NT2/D1 (cell line): ENCODE results near the gene APBA2.

ENCODE experiments used
- DNase-seq: peaks from one replicate; pipeline ENCODE4 v3.0.0-alpha.2; 2011; ENCODE audit warnings: low read depth, low spot score
- H3K27me3 ChIP-seq: 2 replicates; pipeline ENCODE4 v1.6.0; 2011; ENCODE audit warnings: mild to moderate bottlenecking; ENCODE audit not compliant: insufficient read length, insufficient read depth
- H3K36me3 ChIP-seq: 2 replicates; pipeline ENCODE4 v1.6.1; 2011; ENCODE audit warnings: mild to moderate bottlenecking, low read length, mixed read lengths; ENCODE audit not compliant: insufficient read depth, insufficient read length
- H3K4me1 ChIP-seq: 2 replicates; pipeline ENCODE4 v1.5.1; 2011; ENCODE audit not compliant: insufficient read depth, insufficient read length
- H3K4me3 ChIP-seq: 2 replicates; pipeline ENCODE4 v1.5.1; 2011; ENCODE audit warnings: low read depth; ENCODE audit not compliant: insufficient read length
- H3K9ac ChIP-seq: 2 replicates; pipeline ENCODE4 v1.6.0; 2011; ENCODE audit warnings: low read depth; ENCODE audit not compliant: insufficient read length
- H3K9me3 ChIP-seq: 2 replicates; pipeline ENCODE4 v1.5.1; 2011; ENCODE audit warnings: mild to moderate bottlenecking, low read length; ENCODE audit not compliant: insufficient read depth
- SUZ12 ChIP-seq: IDR thresholded peaks from 2 replicates; pipeline ENCODE4 v1.6.1; 2011; ENCODE audit not compliant: insufficient read length, insufficient read depth; ENCODE audit errors: extremely low read depth
- YY1 ChIP-seq: IDR thresholded peaks from 2 replicates; pipeline ENCODE4 v1.6.1; 2011; ENCODE audit not compliant: insufficient read length, insufficient read depth
- ZNF274 ChIP-seq: IDR thresholded peaks from 2 replicates; pipeline ENCODE4 v1.6.1; 2011; ENCODE audit warnings: mild to moderate bottlenecking, low read depth, low read length

APBA2 gene

GRCh38 chr15:28876131-28876844 lies 9.5 kb upstream of the APBA2 start:
- DNase-seq = peak; percentile 76
- Histone ChIP-seq H3K4me1 (peaks cover 11% of the 10 kb centered on the region), H3K9me3 (no peaks in the 10 kb centered on the region; the same call in 1 of the 2 replicates), H3K4me3 (peak overlapping the region; percentile 18), H3K27me3 (no peaks in the 10 kb centered on the region), H3K36me3 (no peaks in the 10 kb centered on the region), H3K9ac (no peak overlapping the region)
- TF ChIP-seq SUZ12 (no peak), YY1 (no peak), ZNF274 (no peak)

- TF ChIP-seq ZNF274 (no peak), YY1 (no peak), SUZ12 (no peak)
- Histone ChIP-seq H3K36me3 (no peaks in the 10 kb centered on the region), H3K9ac (no peak overlapping the region), H3K27me3 (no peaks in the 10 kb centered on the region), H3K4me3 (no peak overlapping the region), H3K9me3 (no peaks in the 10 kb centered on the region; the same call in 1 of the 2 replicates), H3K4me1 (peaks cover 11% of the 10 kb centered on the region)
- no peak for DNase-seq
Observed at GRCh38 chr15:28876845-28877185, 9.0 kb upstream of the APBA2 start.

GRCh38 chr15:28878209-28878608 lies 7.6 kb upstream of the APBA2 start:
- Histone ChIP-seq H3K9me3 (no peaks in the 10 kb centered on the region), H3K27me3 (no peaks in the 10 kb centered on the region), H3K36me3 (no peaks in the 10 kb centered on the region), H3K9ac (no peak overlapping the region), H3K4me1 (peaks cover 11% of the 10 kb centered on the region), H3K4me3 (no peak overlapping the region)
- no peak for DNase-seq
- TF ChIP-seq YY1 (no peak), ZNF274 (no peak), SUZ12 (no peak)

- Histone ChIP-seq H3K36me3 (no peaks in the 10 kb centered on the region), H3K4me1 (peaks cover 13% of the 10 kb centered on the region), H3K27me3 (peaks cover 5% of the 10 kb centered on the region), H3K4me3 (no peak overlapping the region), H3K9ac (no peak overlapping the region), H3K9me3 (no peaks in the 10 kb centered on the region)
- TF ChIP-seq ZNF274 = no peak
- no peak for TF ChIP-seq YY1
- TF ChIP-seq SUZ12 = no peak
- no peak for DNase-seq
Observed at GRCh38 chr15:28879551-28879950, 6.2 kb upstream of the APBA2 start.

- DNase-seq = no peak
- Histone ChIP-seq H3K9ac (no peak overlapping the region), H3K36me3 (no peaks in the 10 kb centered on the region), H3K9me3 (no peaks in the 10 kb centered on the region), H3K4me1 (peaks cover 18% of the 10 kb centered on the region), H3K4me3 (no peak overlapping the region), H3K27me3 (peaks cover 16% of the 10 kb centered on the region)
- TF ChIP-seq SUZ12 (no peak), ZNF274 (no peak), YY1 (no peak)
Observed at GRCh38 chr15:28880680-28881079, 5.1 kb upstream of the APBA2 start.

GRCh38 chr15:28881170-28881569 lies 4.6 kb upstream of the APBA2 start:
- Histone ChIP-seq H3K9ac (no peak overlapping the region), H3K4me1 (peaks cover 16% of the 10 kb centered on the region), H3K36me3 (no peaks in the 10 kb centered on the region), H3K27me3 (peaks cover 17% of the 10 kb centered on the region), H3K4me3 (no peak overlapping the region), H3K9me3 (no peaks in the 10 kb centered on the region)
- no peak for DNase-seq
- no peak for TF ChIP-seq ZNF274
- no peak for TF ChIP-seq YY1
- TF ChIP-seq SUZ12 = no peak

GRCh38 chr15:28881600-28881999 lies 4.2 kb upstream of the APBA2 start:
- no peak for TF ChIP-seq ZNF274
- no peak for TF ChIP-seq SUZ12
- no peak for TF ChIP-seq YY1
- no peaks in the 10 kb centered on the region for H3K9me3 ChIP-seq
- peaks cover 19% of the 10 kb centered on the region for H3K27me3 ChIP-seq
- H3K4me1 ChIP-seq = peaks cover 16% of the 10 kb centered on the region
- H3K4me3 ChIP-seq = no peak overlapping the region
- H3K36me3 ChIP-seq = no peaks in the 10 kb centered on the region
- H3K9ac ChIP-seq = no peak overlapping the region
- no peak for DNase-seq
